HL-60 (cell line): ENCODE results near the gene ANGPT4.

Experiments
- DNase-seq, 2 experiments: peaks; one replicate each; pipeline ENCODE4 v3.0.0-alpha.2; 2010 to 2020; ENCODE audit warnings: low read depth in 1 of 2, low spot score in 1 of 2
- H3K27ac ChIP-seq: fragments of 250-450 bp; sonication (Bioruptor Pico); replicated peaks from 2 replicates; pipeline ENCODE4 v1.5.1; 2020; ENCODE audit warnings: mild to moderate bottlenecking, moderate library complexity
- H3K27me3 ChIP-seq: fragments of 250-450 bp; sonication (Bioruptor Pico); 2 replicates; pipeline ENCODE4 v1.5.1; 2021; ENCODE audit warnings: mild to moderate bottlenecking, moderate library complexity; ENCODE audit not compliant: insufficient read depth, poor library complexity, severe bottlenecking
- H3K4me3 ChIP-seq: replicated peaks from 2 replicates; pipeline ENCODE4 v1.5.1; 2011; ENCODE audit warnings: mild to moderate bottlenecking, control low read depth, low read length; ENCODE audit not compliant: insufficient read depth
- GABPA ChIP-seq: IDR thresholded peaks from 2 replicates; pipeline ENCODE4 v1.6.1; 2012; ENCODE audit warnings: low read depth
- POLR2AphosphoS5 ChIP-seq: IDR thresholded peaks from 2 replicates; pipeline ENCODE4 v1.6.1; 2012; ENCODE audit warnings: low read depth
- SPI1 ChIP-seq: IDR thresholded peaks from 2 replicates; pipeline ENCODE4 v1.6.1; 2012; ENCODE audit warnings: low read depth, mild to moderate bottlenecking, borderline replicate concordance
- TF ChIP-seq, protein P1 (sequence below): IDR thresholded peaks from 2 replicates; pipeline ENCODE4 v1.6.1; 2012; ENCODE audit warnings: low read depth; ENCODE audit not compliant: insufficient replicate concordance
- TF ChIP-seq, protein P2 (sequence below): IDR thresholded peaks from one replicate; pipeline ENCODE4 v1.5.1; 2011; ENCODE audit warnings: low read length, control low read depth, inconsistent platforms; ENCODE audit not compliant: insufficient read depth

ANGPT4 gene

DNA sequence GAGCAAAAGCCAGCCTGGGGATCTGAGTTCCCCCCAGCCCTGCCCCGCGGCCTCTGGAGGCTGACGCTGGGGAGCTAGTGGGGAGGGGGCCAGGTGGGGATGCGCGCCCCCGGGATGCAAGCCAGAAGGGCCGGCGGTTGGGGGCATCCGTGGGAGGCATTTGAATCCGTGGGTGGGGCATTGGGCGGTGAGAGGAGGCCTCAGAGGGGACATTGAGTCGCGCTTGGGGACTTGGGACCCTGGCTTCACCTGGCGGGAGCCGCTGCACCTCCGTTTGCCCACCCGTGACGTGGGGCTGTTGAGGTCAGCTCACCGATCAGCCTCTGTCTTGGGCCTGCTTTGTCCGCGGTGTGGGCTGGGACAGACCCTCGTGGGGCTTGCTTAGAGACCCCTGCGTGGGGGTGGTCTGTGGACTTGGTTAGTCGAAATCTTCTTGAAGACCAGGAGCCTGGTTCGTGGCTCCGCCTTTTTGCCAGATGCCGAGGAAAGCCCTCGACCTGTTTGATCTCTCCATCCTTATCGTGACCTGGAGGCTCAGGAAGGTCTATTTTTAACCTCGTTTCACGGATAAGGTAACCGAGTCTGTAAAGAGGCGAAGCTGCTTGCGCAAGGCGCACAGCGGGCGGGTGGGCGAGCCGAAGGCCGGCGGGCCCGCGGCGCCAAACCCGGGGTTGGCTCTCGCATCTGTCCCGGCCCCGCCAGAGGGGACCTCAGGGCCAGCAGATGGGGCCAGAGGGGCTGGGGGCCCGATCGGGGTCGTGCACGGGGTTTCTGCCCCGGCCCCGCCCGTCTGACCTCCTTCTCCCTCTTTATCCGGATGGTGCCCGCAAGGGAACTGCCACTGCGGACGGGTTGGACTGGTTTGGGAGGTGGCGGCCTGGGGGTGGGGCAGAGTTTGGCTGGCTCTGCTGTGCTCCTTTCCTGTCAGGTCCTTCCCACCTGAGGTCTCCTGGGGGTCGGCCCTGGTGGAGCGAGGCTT, 74.3 kb downstream of the ANGPT4 start:
- no peak for DNase-seq
- Histone ChIP-seq H3K27me3 (no peaks in the 10 kb centered on the region), H3K27ac (no peak overlapping the region), H3K4me3 (no peak overlapping the region)
- TF ChIP-seq, protein P1, sequence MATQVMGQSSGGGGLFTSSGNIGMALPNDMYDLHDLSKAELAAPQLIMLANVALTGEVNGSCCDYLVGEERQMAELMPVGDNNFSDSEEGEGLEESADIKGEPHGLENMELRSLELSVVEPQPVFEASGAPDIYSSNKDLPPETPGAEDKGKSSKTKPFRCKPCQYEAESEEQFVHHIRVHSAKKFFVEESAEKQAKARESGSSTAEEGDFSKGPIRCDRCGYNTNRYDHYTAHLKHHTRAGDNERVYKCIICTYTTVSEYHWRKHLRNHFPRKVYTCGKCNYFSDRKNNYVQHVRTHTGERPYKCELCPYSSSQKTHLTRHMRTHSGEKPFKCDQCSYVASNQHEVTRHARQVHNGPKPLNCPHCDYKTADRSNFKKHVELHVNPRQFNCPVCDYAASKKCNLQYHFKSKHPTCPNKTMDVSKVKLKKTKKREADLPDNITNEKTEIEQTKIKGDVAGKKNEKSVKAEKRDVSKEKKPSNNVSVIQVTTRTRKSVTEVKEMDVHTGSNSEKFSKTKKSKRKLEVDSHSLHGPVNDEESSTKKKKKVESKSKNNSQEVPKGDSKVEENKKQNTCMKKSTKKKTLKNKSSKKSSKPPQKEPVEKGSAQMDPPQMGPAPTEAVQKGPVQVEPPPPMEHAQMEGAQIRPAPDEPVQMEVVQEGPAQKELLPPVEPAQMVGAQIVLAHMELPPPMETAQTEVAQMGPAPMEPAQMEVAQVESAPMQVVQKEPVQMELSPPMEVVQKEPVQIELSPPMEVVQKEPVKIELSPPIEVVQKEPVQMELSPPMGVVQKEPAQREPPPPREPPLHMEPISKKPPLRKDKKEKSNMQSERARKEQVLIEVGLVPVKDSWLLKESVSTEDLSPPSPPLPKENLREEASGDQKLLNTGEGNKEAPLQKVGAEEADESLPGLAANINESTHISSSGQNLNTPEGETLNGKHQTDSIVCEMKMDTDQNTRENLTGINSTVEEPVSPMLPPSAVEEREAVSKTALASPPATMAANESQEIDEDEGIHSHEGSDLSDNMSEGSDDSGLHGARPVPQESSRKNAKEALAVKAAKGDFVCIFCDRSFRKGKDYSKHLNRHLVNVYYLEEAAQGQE: no peak
- TF ChIP-seq SPI1 (no peak), POLR2AphosphoS5 (no peak), GABPA (no peak)
- TF ChIP-seq, protein P2, sequence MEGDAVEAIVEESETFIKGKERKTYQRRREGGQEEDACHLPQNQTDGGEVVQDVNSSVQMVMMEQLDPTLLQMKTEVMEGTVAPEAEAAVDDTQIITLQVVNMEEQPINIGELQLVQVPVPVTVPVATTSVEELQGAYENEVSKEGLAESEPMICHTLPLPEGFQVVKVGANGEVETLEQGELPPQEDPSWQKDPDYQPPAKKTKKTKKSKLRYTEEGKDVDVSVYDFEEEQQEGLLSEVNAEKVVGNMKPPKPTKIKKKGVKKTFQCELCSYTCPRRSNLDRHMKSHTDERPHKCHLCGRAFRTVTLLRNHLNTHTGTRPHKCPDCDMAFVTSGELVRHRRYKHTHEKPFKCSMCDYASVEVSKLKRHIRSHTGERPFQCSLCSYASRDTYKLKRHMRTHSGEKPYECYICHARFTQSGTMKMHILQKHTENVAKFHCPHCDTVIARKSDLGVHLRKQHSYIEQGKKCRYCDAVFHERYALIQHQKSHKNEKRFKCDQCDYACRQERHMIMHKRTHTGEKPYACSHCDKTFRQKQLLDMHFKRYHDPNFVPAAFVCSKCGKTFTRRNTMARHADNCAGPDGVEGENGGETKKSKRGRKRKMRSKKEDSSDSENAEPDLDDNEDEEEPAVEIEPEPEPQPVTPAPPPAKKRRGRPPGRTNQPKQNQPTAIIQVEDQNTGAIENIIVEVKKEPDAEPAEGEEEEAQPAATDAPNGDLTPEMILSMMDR: no peak

DNA sequence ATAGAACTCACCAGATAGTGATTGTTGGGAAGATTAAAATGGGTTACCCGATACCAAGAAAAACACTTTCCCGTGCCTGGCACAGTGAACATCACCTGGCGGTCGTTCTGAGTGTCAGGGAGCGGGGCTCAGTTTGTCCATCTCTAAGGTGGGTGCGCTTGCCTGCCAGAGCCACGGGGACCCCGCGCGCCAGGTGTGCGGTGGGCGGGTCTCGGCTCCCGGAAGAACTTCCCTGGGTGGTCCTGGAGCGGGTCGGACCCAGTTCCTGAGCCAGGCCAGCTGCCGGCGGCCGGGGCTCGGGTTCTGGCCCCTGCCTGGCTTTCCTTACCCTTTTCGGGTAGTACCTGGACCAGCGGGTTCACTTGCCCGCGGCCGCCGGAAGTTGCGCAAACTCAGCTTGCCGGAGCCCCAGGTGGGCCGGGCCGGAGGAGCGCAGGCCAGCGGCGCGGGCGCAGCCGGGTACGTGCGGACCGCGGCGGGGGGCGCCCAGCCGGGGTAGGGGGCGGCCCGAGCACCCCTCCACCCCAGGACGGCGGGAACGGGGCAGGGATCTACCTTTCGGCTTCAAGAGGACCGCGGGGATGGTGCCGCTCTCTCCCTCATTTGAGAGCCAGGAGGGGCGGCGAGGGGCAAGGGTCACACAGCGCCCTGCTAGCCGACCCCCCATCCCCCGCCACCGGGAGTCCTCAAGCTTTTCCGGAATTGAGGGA, 75.1 kb downstream of the ANGPT4 start:
- Histone ChIP-seq H3K4me3 (no peak overlapping the region), H3K27me3 (no peaks in the 10 kb centered on the region), H3K27ac (no peak overlapping the region)
- DNase-seq: no peak
- no peak for TF ChIP-seq GABPA
- TF ChIP-seq POLR2AphosphoS5: no peak
- TF ChIP-seq SPI1: no peak
- TF ChIP-seq, protein P1: no peak
- TF ChIP-seq, protein P2: no peak

DNA sequence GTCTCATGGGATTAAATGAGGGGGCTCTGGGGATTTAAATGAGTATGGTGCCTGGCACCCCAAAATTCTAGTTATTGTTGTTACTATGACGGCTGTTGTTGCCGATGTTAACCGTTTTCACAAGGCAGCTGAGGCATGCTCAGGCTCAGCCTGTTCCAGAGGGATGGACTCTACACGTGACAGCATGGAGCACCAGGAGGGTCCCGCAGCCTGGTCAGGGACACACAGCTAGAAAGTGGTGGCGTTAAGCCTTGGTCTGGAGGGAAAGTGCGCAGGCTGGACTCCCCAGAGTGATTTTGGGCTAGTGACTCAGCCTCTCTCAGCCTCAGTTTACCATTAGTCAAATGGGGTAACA, 75.7 kb downstream of the ANGPT4 start:
- Histone ChIP-seq H3K27ac (no peak overlapping the region), H3K27me3 (no peaks in the 10 kb centered on the region), H3K4me3 (no peak overlapping the region)
- TF ChIP-seq, protein P1: no peak
- TF ChIP-seq, protein P2: no peak
- TF ChIP-seq GABPA (no peak), POLR2AphosphoS5 (no peak), SPI1 (no peak)
- no peak for DNase-seq
